Bone marrow (tissue), 2 donors: ENCODE results near the gene ATP6V0B.
A peak's percentile ranks its signal among the peaks of the same experiment; 100 is the strongest.

Experiments used
- DNase-seq, 2 donors: peaks; one replicate each; lab custom pipeline; 2025; lab: John Stamatoyannopoulos, UW

The ATP6V0B gene

GRCh38 chr1:43946236-43947060 lies 28.3 kb upstream of the ATP6V0B start, which contains the start of gene IPO13:
Gene IPO13, plus strand, starts transcription at chr1:43946950. Its CDS starts 651 bp downstream, at chr1:43947601.
- peak; percentile 90 to 95 for DNase-seq

DNA sequence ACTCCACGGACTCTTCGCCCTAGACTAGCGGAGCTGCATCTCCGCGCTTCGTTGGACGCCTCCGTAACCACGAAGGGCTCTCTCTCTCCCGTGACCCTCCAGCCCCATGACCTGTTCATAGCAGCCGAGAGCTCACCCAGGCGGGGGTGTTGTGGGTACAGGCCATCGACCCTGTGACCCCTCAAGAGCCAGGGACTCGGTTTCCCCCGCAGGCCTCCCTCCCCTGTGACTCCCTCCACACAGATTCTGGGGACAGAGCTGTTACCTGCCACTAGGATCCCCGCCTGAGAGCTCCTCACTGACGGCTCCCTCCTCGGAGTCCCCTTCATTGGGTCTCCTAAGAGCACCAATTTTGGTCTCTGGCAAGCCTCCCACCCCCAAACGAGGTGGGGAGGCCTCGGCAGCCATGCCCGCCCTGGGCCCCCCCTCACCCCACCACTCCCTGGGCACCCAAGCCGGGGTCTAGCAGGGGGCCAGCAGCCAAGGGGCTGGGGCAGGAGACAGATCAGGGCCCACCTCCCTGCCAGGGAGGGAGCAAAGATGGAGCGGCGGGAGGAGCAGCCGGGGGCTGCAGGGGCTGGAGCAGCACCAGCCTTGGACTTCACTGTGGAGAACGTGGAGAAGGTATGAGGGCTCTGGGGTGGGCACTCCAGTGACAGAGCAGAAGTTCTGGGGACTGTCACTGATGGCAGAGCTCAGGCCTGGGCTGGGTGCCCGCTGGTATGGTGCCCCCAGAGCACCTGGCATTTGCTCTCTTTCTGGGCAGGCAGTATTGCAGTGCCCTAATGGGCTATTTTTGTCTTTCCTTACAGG lies 27.5 kb upstream of the ATP6V0B start:
- DNase-seq, result no peak

- DNase-seq, result no peak
These were observed 26.8 kb upstream of the ATP6V0B start for GRCh38 chr1:43947874-43948437.

DNA sequence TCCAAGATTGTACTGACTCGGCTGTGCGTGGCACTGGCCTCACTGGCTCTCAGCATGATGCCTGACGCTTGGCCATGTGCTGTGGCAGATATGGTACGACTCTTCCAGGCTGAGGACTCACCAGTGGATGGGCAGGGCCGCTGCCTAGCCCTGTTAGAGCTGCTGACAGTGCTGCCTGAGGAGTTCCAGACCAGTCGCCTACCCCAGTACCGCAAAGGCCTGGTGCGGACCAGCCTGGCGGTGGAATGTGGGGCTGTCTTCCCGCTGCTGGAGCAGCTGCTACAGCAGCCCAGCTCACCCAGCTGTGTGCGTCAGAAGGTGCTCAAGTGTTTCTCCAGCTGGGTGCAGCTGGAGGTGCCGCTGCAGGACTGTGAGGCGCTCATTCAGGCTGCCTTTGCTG lies 25.1 kb upstream of the ATP6V0B start:
- no peak for DNase-seq

DNA sequence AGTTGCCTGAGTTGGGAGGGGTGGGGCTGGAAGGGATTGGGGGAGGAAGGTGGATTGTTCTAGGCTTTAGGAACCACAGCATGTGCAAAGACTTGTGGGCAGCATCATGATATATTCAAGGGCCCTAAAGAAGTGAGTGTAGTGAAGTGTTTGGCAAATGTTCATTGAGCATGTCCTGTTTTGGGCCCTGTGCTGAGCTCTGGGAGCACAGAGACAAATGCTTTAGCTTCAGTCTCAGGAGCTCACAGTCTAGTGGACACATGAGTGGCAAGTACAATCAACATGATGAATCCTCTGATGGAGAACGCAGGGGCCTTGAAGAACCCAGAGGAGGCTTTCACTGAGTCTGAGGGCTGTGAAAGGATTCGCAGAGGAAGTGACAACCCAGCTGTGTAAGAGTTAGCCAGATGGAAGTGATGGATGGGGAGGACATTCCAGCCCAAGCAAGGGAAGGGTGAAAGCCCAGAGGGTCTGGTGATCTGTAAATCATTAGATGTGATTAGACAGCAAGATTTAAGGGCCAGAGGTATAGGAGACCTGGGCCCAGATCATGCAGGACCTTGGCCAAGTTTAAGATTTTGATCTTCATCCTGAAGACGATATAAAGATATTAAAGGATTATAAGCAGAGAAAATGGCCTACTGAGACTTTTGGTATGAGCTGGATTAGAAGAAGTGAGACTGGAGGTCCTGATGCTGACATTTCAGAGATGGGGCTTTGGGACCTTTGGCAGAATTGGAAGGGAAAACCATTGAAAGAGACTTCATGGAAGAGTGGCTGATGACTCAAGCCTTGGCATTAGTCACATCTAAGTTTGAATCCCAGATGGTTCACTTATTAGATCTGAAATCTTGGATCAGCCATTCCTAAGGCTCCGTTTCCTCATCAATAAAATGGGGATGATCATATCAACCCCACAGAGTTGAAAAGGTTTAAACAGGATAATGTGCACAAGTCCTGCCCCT lies 23.5 kb upstream of the ATP6V0B start:
- no peak for DNase-seq

DNA sequence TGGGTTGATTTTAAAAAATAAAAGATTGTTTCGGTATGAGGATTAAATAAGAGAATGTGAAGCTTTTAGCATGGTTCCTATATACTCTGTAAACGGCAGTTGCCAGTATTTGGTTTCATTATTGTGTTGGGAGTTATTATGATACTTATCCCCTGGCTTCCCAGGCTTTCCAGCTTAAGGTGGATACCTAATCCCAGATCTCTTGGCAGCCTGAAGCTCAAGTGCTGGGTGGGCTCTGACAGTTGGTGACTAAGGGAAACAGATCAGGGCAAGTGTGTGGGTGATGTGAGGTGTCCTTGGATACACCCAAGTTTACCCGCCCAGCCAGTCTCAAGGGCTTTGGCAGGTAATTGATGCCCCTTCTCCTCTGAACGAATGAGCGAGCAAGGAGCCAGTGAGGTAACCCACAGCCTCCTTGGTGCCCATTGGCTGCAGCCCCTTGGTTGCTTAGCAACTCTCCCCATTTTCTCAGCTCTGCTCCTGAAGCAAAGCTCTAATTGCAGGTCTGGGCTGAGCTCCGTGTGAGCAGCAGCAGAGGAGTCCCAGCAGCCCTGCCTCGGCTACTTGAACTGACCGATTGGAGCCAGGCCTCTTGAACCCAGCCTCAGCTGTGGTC lies 21.9 kb upstream of the ATP6V0B start:
- no peak for DNase-seq

GRCh38 chr1:43953361-43953760 lies 21.4 kb upstream of the ATP6V0B start:
- DNase-seq, result no peak

- DNase-seq, result no peak
These were observed 20.7 kb upstream of the ATP6V0B start for GRCh38 chr1:43954036-43954435.

DNA sequence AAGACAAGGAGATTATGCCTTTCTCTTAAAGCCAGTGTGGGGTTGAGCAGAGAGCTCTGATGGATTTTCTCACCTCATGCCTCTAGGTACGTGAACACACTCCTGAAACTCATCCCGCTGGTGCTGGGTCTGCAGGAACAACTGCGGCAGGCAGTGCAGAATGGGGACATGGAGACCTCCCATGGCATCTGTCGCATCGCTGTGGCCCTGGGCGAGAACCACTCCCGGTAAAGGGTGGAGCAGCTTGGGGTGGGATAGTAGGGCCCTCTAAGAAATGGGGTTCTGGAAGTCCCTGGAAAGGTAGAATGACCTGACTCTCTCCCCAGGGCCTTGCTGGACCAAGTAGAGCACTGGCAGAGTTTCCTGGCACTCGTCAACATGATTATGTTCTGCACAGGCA lies 18.5 kb upstream of the ATP6V0B start:
- no peak for DNase-seq

GRCh38 chr1:43957407-43958040 lies 17.2 kb upstream of the ATP6V0B start:
- DNase-seq, result no peak

GRCh38 chr1:43958351-43959255 lies 16.2 kb upstream of the ATP6V0B start:
- no peak for DNase-seq

- no peak for DNase-seq
These were observed 14.0 kb upstream of the ATP6V0B start for GRCh38 chr1:43960798-43961197.

DNA sequence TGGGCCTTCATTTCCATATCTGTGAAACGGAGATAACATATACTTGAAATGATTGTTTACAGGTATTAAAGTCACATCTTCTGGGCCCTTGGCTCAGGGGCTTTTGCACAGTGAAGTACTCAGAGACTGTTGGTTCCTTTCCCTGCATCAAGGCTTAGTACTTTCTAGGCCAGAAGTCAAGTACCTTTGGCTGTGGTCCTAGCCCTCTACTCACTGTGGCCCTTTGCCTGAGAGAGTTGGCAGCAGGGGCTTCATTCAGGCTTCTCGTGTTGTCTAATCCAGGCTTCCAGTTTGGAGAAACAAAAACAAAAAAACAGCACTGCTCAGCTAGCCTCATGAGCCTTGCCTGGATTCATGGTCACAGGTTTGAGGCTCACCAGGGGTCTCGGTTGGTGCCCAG lies 13.1 kb upstream of the ATP6V0B start:
- DNase-seq, result no peak

DNA sequence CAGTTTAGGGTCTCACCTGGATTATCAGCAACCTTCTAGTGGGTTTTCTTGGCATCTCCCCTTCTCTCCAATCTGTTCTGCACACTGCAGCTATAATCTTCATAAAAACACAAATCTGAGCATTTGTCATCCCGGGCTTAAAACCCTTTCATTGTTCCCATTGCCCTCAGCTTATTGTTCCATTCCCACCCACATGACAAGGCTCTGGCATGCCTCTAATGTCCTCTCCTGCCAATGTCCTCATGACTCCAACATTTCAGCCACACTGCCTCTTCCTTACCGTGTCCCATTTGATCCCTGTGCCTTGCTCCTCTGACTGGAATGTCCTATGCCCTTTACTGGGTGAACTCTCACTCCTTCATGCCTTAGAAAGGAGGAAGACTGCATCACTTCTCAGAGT lies 12.4 kb upstream of the ATP6V0B start:
- DNase-seq, result no peak

DNA sequence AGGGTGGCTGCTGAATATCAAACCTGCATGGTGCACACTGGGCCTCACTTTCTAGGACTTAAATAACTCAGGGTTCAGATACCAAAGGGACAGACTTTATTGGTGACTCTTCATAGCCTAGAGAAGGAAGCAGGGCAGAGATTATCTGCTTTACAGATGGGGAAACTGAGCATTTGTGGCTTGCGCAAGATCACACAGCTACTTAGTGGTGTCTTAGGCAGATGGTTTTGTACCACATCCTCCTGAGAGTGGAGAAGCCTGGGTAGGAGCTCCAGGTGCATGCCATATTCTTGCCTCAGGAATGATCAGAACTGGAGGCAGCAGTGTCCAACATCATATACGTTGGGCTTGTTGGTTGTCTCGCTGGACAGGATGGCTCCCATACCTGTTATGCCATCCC lies 11.8 kb upstream of the ATP6V0B start:
- no peak for DNase-seq

DNA sequence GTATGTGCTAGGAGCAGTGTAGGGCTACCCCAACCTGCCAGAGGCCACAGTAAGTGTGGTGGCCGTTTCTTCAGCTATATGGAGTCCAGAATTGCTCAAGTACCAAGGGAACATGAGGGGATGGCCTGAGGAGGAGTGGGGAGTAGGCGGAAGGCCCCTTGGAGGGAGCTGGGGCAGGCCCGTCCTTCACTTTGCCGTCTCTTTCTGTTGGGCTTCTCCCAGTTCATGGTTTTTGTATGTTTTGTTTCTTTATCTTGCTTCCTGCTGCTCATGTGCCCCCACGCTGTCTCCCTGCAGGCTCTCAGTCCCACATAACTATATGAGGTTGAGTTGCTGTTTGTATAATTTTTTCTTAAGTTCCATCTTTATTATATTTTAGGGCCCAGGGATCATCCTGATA lies 10.9 kb upstream of the ATP6V0B start:
- no peak for DNase-seq

GRCh38 chr1:43965316-43965715 lies 9.4 kb upstream of the ATP6V0B start:
- DNase-seq, result no peak

DNA sequence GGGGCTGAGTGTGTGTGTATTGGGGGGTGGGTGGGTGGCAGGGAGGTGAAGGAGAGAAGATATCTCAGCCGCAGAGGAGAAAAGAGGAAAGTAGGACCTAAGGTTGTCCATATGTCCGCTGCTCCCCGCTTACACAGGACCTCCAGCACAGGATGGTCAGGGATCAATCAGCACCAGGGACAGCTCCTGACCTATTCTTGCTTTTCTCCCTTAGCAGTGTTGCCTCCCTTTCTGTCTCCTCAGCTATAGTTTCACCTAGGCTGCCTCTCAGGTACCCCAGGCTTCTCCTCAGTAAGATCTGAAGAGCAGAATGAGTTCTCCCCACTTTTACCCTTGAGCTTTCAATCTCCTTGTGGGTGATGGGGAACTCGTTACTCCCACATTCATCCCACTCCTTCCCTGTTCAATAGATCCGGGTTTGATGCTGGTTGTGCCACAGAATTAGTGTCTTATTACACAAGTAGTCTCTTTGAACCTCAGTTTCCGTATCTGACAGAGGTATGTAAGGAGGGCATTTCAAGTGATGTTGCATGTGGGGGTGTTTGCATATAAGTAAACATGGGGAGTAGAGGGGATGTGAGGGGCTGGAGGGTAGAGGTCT lies 6.3 kb upstream of the ATP6V0B start:
- DNase-seq, result no peak

GRCh38 chr1:43969416-43969745 lies 5.4 kb upstream of the ATP6V0B start:
- DNase-seq, result no peak
